MG63 (cell line): Measurements from ENCODE around the gene SLC9A1. TPM values are rescaled to one million over a fixed set of nuclear protein-coding genes. Genes with fewer than 3 reads are reported as not detected.
A peak's percentile ranks its signal among the peaks of the same experiment; 100 is the strongest.

Experiments used
- DNase-seq: peaks from one replicate; pipeline ENCODE4 v3.0.0-alpha.2; 2020
- H3K27me3 ChIP-seq: fragments of 250-450 bp; sonication (Bioruptor Pico); 2 replicates; pipeline ENCODE4 v1.5.1; 2020; ENCODE audit warnings: mild to moderate bottlenecking, moderate library complexity
- H3K36me3 ChIP-seq: fragments of 250-450 bp; sonication (Bioruptor Pico); 2 replicates; pipeline ENCODE4 v1.5.1; 2020; ENCODE audit warnings: mild to moderate bottlenecking, moderate library complexity
- H3K4me3 ChIP-seq: fragments of 250-450 bp; sonication (Bioruptor Pico); 2 replicates; pipeline ENCODE4 v1.5.1; 2020; ENCODE audit warnings: mild to moderate bottlenecking, moderate library complexity
- H3K9me3 ChIP-seq: fragments of 250-450 bp; sonication (Bioruptor Pico); 2 replicates; pipeline ENCODE4 v1.5.1; 2020; ENCODE audit warnings: mild to moderate bottlenecking, moderate library complexity
- total RNA-seq: library from RNA; depleted of rRNA; stranded (reverse); fragments of >200 nt; shearing (Covaris generic); gene quantifications from 2 replicates; pipeline ENCODE4 v1.2.3, GENCODE V29; 2014; ENCODE audit warnings: low replicate concordance

SLC9A1 gene
- total RNA-seq, 1 experiment from 2014 or later = 2.9 TPM

DNA sequence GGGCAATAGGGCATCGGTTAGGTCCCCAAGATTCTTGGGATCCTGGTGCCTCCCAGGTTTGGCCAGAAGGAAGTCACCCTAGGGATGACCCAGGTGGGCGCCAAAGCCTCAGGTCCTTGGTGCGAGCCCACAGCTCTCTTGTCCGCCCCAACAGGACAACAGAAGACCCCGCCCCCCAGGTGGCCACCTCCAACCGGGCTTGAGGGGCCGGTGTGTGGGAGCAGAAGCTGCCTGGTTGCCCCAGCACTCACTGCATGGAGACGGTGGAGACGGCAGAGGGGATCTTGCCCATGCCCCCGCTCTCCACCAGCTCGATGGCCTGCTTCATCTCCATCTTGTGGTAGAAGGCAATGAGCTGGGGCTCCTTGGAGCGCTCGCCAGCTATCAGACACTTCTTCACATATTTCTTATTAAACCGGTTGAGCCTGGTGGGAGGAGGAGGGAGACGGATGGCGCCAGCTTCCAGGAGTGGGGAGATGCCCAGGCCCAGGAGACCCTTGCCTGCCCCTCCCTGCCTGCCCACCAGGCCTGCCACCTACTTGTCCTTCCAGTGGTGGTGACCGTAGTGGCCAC lies 52.7 kb downstream of the SLC9A1 start:
- Histone ChIP-seq H3K36me3 (peaks cover 11% of the 10 kb centered on the region), H3K27me3 (no peaks in the 10 kb centered on the region)

DNA sequence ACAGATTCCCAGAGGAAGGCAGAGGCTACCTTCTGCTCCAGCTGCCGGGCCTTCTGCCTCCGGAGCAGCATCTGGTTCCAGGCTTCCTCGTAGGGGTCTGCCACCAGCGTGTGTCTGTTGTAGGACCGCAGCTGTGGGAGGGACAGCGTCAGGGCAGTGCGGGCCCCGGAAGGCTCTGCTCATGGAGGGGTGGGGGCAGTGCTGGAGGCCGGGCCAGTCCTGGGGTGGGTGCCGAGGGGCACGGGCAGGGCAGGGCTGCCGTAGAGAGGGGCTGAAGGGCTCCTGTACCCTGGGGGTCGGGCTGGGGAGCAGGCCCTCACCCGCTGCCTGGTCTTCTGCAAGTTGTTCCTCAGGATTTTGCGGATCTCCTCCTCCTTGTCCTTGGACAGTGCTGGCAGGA lies 53.2 kb downstream of the SLC9A1 start:
- Histone ChIP-seq H3K9me3 (no peaks in the 10 kb centered on the region), H3K27me3 (no peaks in the 10 kb centered on the region), H3K4me3 (no peak overlapping the region), H3K36me3 (peaks cover 11% of the 10 kb centered on the region)
- DNase-seq = no peak

More for the DNA sequence above, 52.7 kb downstream of the SLC9A1 start:
- no peak overlapping the region for H3K4me3 ChIP-seq
- no peaks in the 10 kb centered on the region for H3K9me3 ChIP-seq
- no peak for DNase-seq

DNA sequence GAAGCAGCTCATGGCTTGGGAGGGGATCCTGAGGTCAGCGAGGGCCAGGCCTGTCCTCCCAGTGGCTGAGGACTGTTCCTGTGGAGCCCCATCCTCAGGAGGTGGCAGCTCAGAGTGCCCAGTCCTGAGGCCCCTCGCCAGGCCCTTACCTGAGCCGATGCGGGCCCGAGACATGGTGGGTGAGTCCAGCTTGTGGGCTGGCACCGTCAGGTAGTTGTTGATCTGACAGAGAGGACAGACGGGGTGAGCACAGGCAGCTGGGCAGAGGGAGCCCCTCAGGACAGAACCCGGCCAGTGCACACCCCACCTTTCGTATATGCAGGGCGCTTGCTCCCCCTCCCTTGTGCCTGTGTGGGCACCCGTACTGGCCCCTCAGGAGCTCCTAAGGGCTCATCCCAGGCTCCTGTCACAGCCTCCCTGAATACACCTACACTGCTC lies 53.9 kb downstream of the SLC9A1 start:
- peaks cover 11% of the 10 kb centered on the region for H3K36me3 ChIP-seq
- no peak for DNase-seq
- no peak overlapping the region for H3K4me3 ChIP-seq
- no peaks in the 10 kb centered on the region for H3K27me3 ChIP-seq
- H3K9me3 ChIP-seq = no peaks in the 10 kb centered on the region

DNA sequence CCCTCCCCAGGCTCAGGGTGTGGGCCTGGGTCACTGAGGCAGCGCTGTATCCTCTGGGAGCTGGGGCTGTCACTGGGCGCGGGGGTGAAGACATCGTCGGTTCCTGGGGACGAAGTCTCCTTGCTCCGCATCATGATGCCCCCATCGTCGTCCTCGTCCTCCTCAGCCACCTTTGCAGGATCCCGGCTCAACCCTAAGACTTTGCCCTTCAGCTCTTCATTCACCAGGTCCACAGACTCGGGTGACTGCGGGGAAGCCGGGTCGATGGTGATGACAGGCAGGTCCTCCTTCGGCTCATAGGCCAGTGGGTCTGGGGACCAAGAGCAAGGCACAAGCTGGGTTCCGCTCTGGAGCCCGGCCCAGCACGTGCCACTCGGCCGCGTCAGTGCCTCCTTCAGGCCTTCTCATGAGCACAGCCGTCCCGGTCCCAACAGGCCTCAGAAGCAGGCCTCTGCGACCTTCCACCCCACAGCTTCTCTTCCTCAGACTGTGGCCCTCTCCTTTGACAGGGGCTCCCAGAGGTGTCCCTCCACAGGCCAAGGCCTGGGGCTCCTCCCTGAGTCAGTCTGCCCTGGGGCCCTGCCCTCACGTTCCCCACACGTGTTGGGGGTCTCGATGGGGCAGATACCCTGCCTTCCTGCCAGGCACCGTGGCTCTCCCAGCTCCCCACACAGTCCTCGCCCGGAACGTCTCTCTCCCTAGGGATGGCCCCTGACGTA lies 54.4 kb downstream of the SLC9A1 start:
- H3K36me3 ChIP-seq = peaks cover 11% of the 10 kb centered on the region
- DNase-seq = no peak
- no peaks in the 10 kb centered on the region for H3K9me3 ChIP-seq
- H3K4me3 ChIP-seq = no peak overlapping the region
- no peaks in the 10 kb centered on the region for H3K27me3 ChIP-seq

DNA sequence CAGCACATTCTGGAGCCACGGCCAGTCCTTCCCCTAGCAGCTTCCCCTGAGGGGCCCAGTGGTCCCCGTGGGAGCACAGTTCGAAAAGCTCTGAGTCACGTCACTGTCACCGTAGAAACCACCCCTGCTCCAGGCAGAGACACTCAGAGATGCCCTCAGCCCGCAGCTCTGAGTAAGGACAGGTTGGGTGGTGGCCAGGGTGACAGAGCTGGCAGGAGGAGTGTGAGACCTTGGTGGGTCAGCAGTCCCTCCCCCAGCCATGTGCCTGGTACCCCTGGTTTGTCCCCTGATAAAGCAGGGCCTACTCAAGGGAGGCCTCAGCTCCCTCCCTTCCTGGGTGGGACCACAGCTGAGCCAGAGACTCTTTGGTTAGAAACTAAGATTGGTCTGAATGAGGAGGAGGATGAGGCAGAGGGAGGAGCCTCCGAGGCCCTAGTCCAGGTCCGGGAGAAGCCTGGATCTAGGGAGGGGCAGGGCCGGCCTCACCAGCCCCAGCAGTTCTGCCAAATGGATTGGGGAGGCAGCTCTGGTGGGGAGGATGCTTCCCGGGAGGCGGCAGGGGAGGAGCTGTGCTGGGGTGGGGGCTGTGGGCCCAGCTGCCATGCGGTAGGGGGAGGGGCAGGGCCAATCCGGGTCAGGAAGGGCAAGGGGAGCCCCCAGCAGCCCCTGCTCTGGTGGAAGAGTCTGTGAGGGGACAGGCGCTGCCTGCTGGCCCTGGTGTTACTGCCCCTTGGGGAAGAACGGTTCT lies 55.2 kb downstream of the SLC9A1 start:
- no peaks in the 10 kb centered on the region for H3K9me3 ChIP-seq
- H3K36me3 ChIP-seq = peaks cover 11% of the 10 kb centered on the region
- no peak overlapping the region for H3K4me3 ChIP-seq
- no peaks in the 10 kb centered on the region for H3K27me3 ChIP-seq
- peak; percentile 76 for DNase-seq

DNA sequence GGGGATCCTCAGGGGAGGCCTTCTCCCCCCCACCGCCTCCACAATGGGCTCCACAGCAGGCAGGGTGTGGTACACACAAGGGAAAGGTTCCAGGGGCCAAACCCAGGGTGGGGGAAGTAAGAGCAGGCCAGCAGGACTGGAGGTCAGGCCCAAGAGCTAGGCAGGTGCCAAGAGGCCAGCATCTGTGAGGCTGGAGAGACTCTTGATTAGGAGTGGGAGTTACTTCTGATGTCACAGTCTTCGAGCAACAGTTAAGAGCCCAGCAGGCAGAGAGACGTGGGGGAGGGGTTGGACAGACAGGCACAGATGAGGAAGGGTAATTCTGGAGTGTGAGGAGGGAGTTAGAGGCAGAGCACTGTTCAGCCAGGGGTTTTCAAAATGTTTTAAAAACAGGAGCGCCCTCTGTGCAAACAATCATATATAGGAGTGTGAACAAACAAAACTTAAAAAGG lies 55.8 kb downstream of the SLC9A1 start:
- H3K4me3 ChIP-seq = no peak overlapping the region
- peak; percentile 48 for DNase-seq
- no peaks in the 10 kb centered on the region for H3K9me3 ChIP-seq
- peaks cover 11% of the 10 kb centered on the region for H3K36me3 ChIP-seq
- no peaks in the 10 kb centered on the region for H3K27me3 ChIP-seq

DNA sequence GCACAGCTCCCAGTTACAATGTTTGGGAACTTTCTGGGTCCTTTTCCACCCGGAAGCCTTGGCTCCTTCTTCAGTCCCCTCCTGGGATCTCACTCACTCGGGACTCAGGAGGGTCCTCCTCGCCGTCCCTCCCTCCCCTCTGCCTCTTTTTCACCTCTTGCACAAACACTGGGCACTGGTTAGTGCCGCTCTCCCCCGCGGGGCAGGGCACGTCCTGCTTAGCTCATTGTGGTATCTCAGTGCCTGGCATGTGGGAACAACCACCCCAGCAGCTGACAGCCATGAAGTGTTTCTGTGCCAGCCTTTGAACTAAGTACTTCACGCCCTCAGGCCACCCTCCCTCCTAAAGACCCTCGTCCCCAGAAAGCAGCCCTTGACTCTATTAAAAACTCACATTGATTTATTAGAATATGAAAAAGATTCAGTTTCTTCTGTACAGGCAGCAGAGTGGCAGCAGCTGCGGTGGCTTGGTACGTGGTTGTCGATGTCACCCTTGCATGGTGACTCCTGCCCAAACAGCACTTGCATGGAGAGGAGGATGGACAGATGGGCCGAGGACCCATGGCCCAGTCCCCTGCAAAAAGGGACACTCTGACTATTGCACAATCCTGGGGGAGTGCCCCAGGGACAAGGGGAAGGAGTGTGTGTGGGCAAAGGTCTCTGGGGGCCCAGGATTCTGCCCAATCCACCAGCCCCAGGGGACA lies 56.3 kb downstream of the SLC9A1 start:
- H3K27me3 ChIP-seq = no peaks in the 10 kb centered on the region
- no peak overlapping the region for H3K4me3 ChIP-seq
- peaks cover 11% of the 10 kb centered on the region for H3K36me3 ChIP-seq
- no peak for DNase-seq
- no peaks in the 10 kb centered on the region for H3K9me3 ChIP-seq

DNA sequence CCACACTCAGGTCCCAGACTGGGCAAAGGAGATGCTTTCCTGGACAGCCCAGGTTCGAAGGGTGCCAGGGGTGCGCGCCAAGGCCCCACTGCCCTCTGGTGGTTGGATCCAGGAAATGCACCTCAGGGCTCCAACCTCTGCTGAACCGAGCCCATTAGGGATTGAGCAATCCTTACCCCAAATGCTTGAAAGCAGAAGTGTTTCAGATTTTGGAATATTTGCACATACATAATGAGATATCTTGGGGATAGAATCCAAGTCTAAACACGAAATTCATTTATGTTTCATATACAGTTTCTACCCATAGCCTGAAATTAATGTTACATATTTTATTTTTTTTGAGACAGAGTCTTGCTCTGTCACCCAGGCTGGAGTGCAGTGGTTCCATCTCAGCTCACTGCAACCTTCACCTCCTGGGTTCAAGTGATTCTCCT lies 57.4 kb downstream of the SLC9A1 start:
- Histone ChIP-seq H3K9me3 (no peaks in the 10 kb centered on the region), H3K4me3 (no peak overlapping the region), H3K36me3 (0 out of 2 replicates have a peak, but pooled peaks cover 5% of the 10 kb centered on the region), H3K27me3 (no peaks in the 10 kb centered on the region)
- DNase-seq = peak; percentile 65

DNA sequence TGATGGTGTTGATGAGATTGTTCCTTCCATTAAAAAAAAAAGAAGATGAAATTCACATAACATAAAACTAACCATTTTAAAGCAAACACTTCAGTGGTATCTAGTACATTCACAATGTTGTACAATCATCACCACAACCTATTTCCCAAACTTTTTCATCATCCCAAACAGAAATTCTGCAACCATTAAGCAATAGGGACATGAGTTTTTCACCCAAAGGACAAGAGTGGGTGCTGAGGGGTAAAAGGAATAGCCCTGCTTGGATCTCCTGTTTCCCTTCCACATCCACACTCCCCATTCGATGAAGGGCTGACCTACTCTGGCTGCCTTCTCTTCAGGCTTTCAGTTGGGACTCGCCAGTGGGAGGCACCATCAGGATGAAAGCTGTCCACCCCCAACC lies 59.3 kb downstream of the SLC9A1 start:
- Histone ChIP-seq H3K36me3 (0 out of 2 replicates have a peak, but pooled peaks cover 3% of the 10 kb centered on the region), H3K9me3 (no peaks in the 10 kb centered on the region), H3K4me3 (no peak overlapping the region), H3K27me3 (no peaks in the 10 kb centered on the region)
- DNase-seq = no peak

DNA sequence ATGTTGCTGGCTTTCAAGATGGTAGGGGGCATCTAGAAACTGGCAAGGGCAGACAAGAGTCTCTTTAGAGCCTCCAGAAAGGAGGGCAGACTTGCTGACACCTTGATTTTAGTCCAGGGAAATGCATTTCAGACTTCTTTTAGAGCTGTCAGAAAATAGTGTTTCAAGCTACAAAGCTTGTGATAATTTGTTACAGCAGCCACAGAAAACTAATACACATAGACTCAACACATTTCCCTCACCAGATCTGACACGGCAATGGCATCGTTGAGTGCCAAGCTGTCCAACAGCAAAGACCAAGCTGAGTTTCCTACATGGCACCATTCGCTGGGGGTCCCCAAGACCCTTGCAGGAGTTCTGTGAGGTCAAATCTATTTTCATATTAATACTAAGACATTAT lies 62.0 kb downstream of the SLC9A1 start:
- H3K9me3 ChIP-seq = no peaks in the 10 kb centered on the region
- DNase-seq = no peak
- no peaks in the 10 kb centered on the region for H3K36me3 ChIP-seq
- H3K4me3 ChIP-seq = no peak overlapping the region
- no peaks in the 10 kb centered on the region for H3K27me3 ChIP-seq

DNA sequence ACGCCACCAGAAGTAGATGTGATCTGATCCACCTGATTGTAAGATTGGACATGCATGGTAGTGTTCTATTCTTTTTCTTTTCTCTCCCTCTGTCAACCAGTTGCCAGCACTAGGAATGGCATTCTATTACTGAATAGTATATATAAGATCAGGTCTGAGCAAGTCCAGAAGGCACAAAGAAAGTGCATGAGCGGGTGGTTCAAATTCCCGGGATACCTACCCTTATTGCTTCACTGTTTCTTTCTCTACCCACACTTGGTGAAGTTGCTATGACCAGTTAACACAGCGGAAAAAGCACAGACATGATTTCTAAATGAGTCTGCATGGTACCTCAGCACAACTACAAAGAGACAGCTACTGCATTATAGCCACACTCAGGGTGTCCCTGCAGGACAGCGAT lies 64.0 kb downstream of the SLC9A1 start:
- no peaks in the 10 kb centered on the region for H3K27me3 ChIP-seq
- H3K36me3 ChIP-seq = no peaks in the 10 kb centered on the region
- DNase-seq = no peak
- H3K9me3 ChIP-seq = no peaks in the 10 kb centered on the region
- H3K4me3 ChIP-seq = no peak overlapping the region

DNA sequence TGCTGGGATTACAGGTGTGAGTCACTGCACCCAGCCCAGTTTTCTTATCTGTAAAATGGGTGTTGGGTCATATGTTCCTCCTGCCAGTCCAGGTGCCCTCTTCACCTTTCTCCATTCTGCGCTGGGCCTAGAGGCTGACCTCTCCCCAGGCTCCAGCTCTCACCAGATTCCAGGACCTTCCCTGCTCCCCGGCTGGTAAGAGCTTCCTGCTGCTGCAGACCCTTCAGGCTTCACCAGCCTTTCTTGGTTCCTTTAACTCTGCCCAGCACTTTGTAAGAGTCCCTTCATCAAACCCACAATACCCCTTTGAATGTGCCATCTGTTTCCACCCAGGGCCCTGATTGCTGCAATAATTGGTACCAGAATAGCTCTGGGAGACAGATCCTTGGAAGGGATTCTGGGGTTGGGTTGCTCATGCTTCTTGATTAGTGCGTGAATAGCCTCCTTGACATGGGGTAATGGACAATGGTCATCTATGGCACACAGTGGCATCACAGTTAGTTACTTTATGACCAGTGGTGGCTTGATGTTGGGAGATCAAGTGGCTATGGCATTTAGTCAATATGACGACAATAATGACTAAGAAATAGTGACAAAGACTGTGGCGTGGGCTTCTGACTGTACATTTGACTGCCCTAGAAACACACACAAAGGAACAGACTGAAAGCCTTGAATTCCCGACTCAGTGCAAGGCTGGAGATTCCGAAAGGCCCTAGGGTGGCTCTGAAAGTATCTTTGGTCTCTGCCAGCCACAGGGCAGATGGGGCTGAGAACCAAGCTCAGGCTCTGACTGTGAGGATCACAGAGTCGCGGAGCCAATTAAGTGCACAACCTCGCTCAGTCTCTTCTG lies 67.3 kb downstream of the SLC9A1 start:
- Histone ChIP-seq H3K27me3 (no peaks in the 10 kb centered on the region), H3K36me3 (no peaks in the 10 kb centered on the region), H3K4me3 (no peak overlapping the region), H3K9me3 (no peaks in the 10 kb centered on the region)
- no peak for DNase-seq

DNA sequence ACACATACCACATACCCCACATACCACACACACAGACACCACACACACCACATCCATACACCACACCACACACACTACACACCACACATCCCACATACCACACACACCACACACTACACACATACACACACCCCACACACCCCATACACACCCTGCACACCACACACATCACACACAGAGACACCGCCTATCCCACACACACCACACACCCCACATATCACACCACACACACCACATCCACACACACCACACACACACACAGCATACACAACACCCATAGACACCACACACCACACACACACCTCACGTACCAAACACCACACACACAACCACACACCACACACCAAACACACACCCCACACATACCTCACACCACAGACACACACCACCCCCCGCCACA lies 68.3 kb downstream of the SLC9A1 start:
- Histone ChIP-seq H3K36me3 (no peaks in the 10 kb centered on the region), H3K9me3 (no peaks in the 10 kb centered on the region), H3K27me3 (no peaks in the 10 kb centered on the region), H3K4me3 (no peak overlapping the region)
- no peak for DNase-seq

DNA sequence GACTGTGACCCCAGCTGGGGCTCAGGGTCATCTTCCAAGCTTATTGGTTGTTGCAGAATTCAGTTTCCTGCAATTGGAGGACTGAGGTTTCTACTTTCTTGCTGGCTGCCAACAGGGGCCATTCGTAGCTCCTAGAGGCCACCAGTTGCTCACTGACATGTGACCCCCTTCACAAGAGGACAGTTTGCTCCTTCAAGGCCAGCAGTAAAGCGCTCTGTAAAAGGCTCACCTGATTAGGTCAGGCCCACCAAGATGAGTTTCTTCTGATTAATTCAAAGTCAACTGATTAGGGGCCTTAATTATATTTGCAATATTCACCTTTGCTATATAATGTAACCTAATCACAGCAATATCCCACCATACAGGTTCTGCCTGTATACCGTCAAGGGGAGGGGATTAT lies 68.9 kb downstream of the SLC9A1 start:
- no peak for DNase-seq
- no peaks in the 10 kb centered on the region for H3K27me3 ChIP-seq
- H3K36me3 ChIP-seq = no peaks in the 10 kb centered on the region
- no peak overlapping the region for H3K4me3 ChIP-seq
- H3K9me3 ChIP-seq = no peaks in the 10 kb centered on the region

DNA sequence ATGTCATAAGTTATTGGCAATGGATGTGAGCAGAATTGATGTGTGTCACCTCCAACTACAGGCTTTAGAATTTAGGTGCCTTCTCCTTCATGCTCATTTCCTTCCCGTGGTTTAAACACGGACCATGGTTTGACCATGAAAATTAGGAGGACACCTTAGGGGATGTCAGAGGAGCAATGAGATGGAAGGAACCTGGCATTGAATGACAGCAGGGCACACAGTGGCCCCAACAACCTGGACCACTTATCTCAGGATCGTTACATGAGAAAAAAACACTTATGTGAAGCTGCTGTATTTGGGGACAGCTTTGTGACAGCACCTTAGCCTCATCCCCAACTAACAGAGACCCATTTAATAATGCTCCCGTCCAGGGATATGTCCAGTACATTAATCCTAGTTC lies 70.8 kb downstream of the SLC9A1 start:
- DNase-seq = no peak
- Histone ChIP-seq H3K9me3 (no peaks in the 10 kb centered on the region), H3K27me3 (no peaks in the 10 kb centered on the region), H3K4me3 (no peak overlapping the region), H3K36me3 (no peaks in the 10 kb centered on the region)

DNA sequence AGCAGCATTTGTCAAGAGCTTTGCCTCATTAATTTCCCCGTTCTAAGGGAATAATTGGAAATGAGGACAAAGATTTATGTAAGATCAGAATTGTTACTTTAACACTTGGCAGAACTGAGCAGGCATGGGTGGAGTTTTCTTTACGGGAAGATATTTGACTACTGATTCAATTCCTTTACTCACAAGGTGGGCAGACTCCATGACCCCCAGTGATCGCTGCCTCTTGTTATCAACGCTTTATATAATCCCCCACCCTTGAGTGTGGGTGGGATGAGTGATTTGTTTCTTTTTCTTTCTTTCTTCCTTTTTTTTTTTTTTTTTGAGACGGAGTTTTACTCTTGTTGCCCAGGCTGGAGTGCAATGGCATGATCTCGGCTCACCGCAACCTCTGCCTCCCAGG lies 77.0 kb downstream of the SLC9A1 start:
- no peaks in the 10 kb centered on the region for H3K27me3 ChIP-seq
- no peaks in the 10 kb centered on the region for H3K36me3 ChIP-seq
- H3K4me3 ChIP-seq = no peak overlapping the region
- H3K9me3 ChIP-seq = no peaks in the 10 kb centered on the region
- DNase-seq = no peak
